ENCODE results near the gene ZNF837. TPM values are rescaled to one million over a fixed set of nuclear protein-coding genes. Genes with fewer than 3 reads are reported as not detected.
A peak's percentile ranks its signal among the peaks of the same experiment; 100 is the strongest.

ZNF837 gene
- not detected for total RNA-seq

DNA sequence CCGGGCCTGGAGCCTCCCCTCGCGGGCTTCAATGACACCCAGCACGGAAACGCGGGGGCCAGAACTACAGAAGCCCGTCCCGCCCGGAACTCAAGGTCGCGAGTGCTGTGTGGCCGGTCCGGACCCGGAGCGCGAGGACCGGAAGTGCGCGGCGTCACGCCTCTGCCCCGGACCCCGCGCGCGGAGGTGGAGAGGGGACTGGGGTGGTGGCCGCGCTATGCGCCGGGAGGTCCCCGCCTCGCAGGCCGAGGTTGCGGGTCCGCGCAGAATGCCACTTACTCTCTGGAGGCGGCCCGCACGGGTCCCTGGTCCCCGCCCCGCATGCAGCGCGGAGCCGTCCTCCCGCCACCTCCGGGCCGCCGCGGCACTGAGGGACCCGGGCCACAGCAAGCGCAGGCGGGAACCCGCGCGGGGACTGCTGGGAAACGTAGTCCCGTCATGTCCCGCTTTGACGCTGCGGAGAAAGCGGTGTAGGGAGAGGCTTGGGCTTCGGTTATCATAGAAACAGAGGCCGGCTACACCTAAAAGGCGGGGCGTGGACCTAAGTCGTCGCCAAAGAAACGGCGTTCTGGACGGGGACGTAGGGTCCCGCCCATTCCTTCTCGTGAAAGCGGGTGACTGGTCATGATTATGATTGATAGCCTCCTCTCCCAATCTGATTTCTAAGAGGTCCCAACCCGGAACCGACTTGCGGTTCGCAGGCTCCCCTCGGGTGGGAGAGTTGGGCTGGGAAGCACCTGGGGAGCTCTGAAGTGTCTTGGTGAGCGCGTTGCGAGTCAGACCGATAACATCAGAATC lies at the start of gene ZNF837:
Gene ZNF837 (minus strand): TSS at position 369 of the 798 bp plus-strand sequence. CDS start 11,698 bp downstream, outside the sequence.
- H3K36me3 ChIP-seq, result no peaks in the 10 kb centered on the region
- TF ChIP-seq, protein P1, sequence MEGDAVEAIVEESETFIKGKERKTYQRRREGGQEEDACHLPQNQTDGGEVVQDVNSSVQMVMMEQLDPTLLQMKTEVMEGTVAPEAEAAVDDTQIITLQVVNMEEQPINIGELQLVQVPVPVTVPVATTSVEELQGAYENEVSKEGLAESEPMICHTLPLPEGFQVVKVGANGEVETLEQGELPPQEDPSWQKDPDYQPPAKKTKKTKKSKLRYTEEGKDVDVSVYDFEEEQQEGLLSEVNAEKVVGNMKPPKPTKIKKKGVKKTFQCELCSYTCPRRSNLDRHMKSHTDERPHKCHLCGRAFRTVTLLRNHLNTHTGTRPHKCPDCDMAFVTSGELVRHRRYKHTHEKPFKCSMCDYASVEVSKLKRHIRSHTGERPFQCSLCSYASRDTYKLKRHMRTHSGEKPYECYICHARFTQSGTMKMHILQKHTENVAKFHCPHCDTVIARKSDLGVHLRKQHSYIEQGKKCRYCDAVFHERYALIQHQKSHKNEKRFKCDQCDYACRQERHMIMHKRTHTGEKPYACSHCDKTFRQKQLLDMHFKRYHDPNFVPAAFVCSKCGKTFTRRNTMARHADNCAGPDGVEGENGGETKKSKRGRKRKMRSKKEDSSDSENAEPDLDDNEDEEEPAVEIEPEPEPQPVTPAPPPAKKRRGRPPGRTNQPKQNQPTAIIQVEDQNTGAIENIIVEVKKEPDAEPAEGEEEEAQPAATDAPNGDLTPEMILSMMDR (IDR thresholded peaks at IDR 0.05), result no peak
- no peaks in the 10 kb centered on the region for H3K27me3 ChIP-seq
- peak within 1 kb of the TSS; percentile 82 to 86 for H3K4me3 ChIP-seq
- intact Hi-C loops (cut with DNase I), result loop anchor here (1.0 kb wide), 6 partner anchors 19 to 138 kb away; partner anchors contain the start of genes ERVK3-1, ZBTB45, ZNF132 and ZNF497
- H3K9me3 ChIP-seq, result no peaks in the 10 kb centered on the region
- H3K27ac ChIP-seq, result peak within 1 kb of the TSS; percentile 84 to 91
- DNase-seq (ENCODE audit: low spot score in 2 of 2), result peak; percentile 99
- peaks cover 8 to 24% of the 10 kb centered on the region in 2 donors for H3K4me1 ChIP-seq

DNA sequence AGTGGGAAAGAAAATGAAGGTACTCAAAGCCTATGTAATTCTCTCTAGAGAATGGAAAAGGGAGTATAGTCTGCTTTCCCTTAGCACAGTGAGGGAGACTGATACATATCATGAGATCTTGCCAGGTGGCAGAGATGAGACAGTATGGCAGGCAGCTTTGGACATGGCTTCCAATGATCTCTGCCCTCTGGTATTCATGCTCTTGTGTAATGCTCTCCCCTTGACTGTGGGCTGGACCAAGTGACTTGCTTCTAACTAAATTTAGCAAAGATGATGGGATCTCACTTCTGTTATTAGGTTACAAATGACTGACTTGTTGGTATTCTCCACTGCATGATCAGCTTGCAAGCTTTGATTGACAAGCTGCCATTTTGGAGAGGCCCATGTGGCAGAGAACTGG lies 48.9 kb upstream of the ZNF837 start:
- intact Hi-C loops (cut with DNase I), result no loop called here
- peaks cover 23 to 30% of the 10 kb centered on the region in 2 donors for H3K36me3 ChIP-seq

DNA sequence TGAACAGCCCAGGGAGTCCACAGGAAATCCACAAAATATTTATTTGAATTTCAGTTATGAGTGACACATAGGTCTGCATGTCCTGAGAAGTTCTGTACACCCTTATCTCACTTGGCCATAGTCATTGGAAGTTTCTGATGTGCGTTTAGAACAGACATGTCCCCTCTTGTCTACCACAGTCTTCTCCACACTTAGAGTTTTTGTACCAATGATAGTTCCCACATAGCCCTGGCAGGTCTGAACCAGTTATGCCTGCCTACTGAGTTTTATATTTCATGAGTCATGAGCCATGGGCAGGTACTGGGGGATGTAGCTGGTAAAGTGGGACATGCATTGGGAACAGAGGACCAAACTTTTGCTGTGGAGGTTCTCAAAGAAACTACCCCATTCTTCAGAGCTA lies 47.8 kb upstream of the ZNF837 start:
- Histone ChIP-seq H3K9me3 (peaks cover 82 to 93% of the 10 kb centered on the region in 2 donors), H3K27ac (no peak overlapping the region), H3K4me1 (no peaks in the 10 kb centered on the region), H3K4me3 (no peak overlapping the region), H3K36me3 (peaks cover 12 to 18% of the 10 kb centered on the region in 2 donors), H3K27me3 (no peaks in the 10 kb centered on the region)
- DNase-seq (ENCODE audit: low spot score in 2 of 2), result no peak
- intact Hi-C loops (cut with DNase I), result no loop called here
- TF ChIP-seq, protein P1 (IDR thresholded peaks at IDR 0.05), result no peak

More for the DNA sequence above, 48.9 kb upstream of the ZNF837 start:
- Histone ChIP-seq H3K4me3 (no peak overlapping the region), H3K27ac (no peak overlapping the region), H3K27me3 (no peaks in the 10 kb centered on the region), H3K4me1 (no peaks in the 10 kb centered on the region), H3K9me3 (peaks cover 93 to 99% of the 10 kb centered on the region in 2 donors)
- no peak for DNase-seq (ENCODE audit: low spot score in 2 of 2)
- TF ChIP-seq, protein P1 (IDR thresholded peaks at IDR 0.05), result no peak

DNA sequence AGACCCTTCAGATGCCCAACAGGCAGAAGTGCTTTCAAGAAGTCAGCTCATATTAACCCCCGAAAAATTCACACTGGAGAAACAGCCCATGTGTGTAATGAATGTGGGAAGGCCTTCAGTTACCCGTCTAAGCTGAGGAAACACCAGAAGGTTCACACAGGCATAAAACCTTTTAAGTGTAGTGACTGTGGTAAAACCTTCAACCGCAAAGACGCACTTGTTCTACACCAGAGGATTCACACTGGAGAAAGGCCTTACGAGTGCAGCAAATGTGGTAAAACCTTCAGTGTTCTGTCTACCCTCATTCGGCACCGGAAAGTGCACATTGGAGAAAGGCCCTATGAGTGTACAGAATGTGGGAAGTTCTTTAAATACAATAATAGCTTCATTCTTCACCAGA lies 36.2 kb upstream of the ZNF837 start:
- Histone ChIP-seq H3K36me3 (peaks cover 50 to 68% of the 10 kb centered on the region in 2 donors), H3K27me3 (no peaks in the 10 kb centered on the region), H3K27ac (no peak overlapping the region), H3K4me3 (no peak overlapping the region), H3K4me1 (no peaks in the 10 kb centered on the region), H3K9me3 (peaks cover 0 to 6% of the 10 kb centered on the region in 2 donors)
- intact Hi-C loops (cut with DNase I), result no loop called here
- no peak for DNase-seq (ENCODE audit: low spot score in 2 of 2)
- TF ChIP-seq, protein P1 (IDR thresholded peaks at IDR 0.05), result no peak

DNA sequence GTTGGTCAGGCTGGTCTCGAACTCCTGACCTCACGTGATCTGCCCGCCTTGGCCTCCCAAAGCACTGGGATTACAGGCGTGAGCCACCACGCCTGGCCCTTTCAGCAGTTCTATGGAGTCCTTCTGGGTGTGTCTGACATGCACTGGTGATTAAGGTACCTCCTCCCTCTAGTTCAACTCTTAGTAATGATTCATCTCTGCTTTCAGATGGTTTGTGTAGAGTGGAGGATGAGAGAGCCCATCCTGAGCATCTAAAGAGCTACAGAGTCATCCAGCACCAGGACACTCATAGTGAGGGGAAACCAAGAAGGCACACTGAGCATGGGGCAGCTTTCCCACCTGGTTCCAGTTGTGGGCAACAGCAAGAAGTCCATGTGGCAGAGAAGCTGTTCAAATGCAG lies 35.8 kb upstream of the ZNF837 start:
- DNase-seq (ENCODE audit: low spot score in 2 of 2), result no peak
- no peak overlapping the region for H3K4me3 ChIP-seq
- H3K4me1 ChIP-seq, result no peaks in the 10 kb centered on the region
- peaks cover 0 to 6% of the 10 kb centered on the region in 2 donors for H3K9me3 ChIP-seq
- intact Hi-C loops (cut with DNase I), result no loop called here
- TF ChIP-seq, protein P1 (IDR thresholded peaks at IDR 0.05), result no peak
- H3K36me3 ChIP-seq, result peaks cover 50 to 65% of the 10 kb centered on the region in 2 donors
- no peaks in the 10 kb centered on the region for H3K27me3 ChIP-seq
- no peak overlapping the region for H3K27ac ChIP-seq
